Esophagus squamous epithelium (tissue), 5 donors: ENCODE measurements around the gene PHTF2. TPM values are rescaled to one million over a fixed set of nuclear protein-coding genes. Genes with fewer than 3 reads are reported as not detected.

ENCODE experiments used
- DNase-seq: peaks from one replicate; lab custom pipeline; 2025; lab: John Stamatoyannopoulos, UW
- H3K27ac ChIP-seq, 4 donors: fragments of 200-600 bp; sonication (generic); one replicate each; pipeline ENCODE4 v1.5.1; 2016 to 2019; ENCODE audit warnings: mild to moderate bottlenecking in 1 of 4
- H3K27me3 ChIP-seq, 4 donors: fragments of 200-600 bp; sonication (generic); 1 replicate in 3 of 4; 2 replicates in 1 of 4; pipeline versions ENCODE4 v1.5.1 to v1.6.0; 2017 to 2021; ENCODE audit warnings: antibody characterized with exemption in 1 of 4
- H3K36me3 ChIP-seq, 3 donors: fragments of 200-600 bp; sonication (generic); one replicate each; pipeline ENCODE4 v1.5.1; 2016 to 2019
- H3K4me1 ChIP-seq, 3 donors: fragments of 200-600 bp; sonication (generic); one replicate each; pipeline ENCODE4 v1.5.1; 2017 to 2019
- H3K4me3 ChIP-seq, 4 donors: fragments of 200-600 bp; sonication (generic); 1 replicate in 3 of 4; 2 replicates in 1 of 4; pipeline ENCODE4 v1.5.1; 2016 to 2019; ENCODE audit warnings: mild to moderate bottlenecking in 2 of 4, moderate library complexity in 1 of 4
- H3K9me3 ChIP-seq, 3 donors: fragments of 200-600 bp; sonication (generic); one replicate each; pipeline ENCODE4 v1.5.1; 2016 to 2019
- POLR2A ChIP-seq, 4 donors: fragments of 450-650 bp; IDR thresholded peaks; one replicate each; pipeline ENCODE4 v1.6.1; 2017; ENCODE audit warnings: antibody characterized with exemption in 4 of 4, mild to moderate bottlenecking in 4 of 4, moderate library complexity in 3 of 4
- WGBS, 2 donors: methylation state at CpG; one replicate each; pipeline ENCODE4 v1.1.5; 2018; 5-methylcytosine and 5-hydroxymethylcytosine counted together
- intact Hi-C: fragments of 100-400 bp; cut with DNase I; formaldehyde crosslinking; loops from one replicate; pipeline ENCODE4 v1.15.0; 2022
- total RNA-seq, 4 donors: library from RNA; depleted of rRNA; stranded (reverse); fragments of >200 nt; gene quantifications; one replicate each; pipeline ENCODE4 v1.1.0, GENCODE V29; 2016
- TF ChIP-seq, protein P1 (sequence below), 6 experiments: fragments of 450-650 bp in 4 of 6; fragments of 200-600 bp in 2 of 6; sonication (generic) in 2 of 6; IDR thresholded peaks; one replicate each; pipeline ENCODE4 v1.5.1; 2016 to 2019; ENCODE audit warnings: antibody characterized with exemption in 6 of 6, mild to moderate bottlenecking in 4 of 6, moderate library complexity in 4 of 6
- donor health status: DM: yes; HTN: yes; CAD: no.

PHTF2 gene
- 10 to 100 TPM in 3 of 4 donors, 1 to 10 TPM in 1; 6.5 to 15.4 (median 13.5) TPM for total RNA-seq

DNA sequence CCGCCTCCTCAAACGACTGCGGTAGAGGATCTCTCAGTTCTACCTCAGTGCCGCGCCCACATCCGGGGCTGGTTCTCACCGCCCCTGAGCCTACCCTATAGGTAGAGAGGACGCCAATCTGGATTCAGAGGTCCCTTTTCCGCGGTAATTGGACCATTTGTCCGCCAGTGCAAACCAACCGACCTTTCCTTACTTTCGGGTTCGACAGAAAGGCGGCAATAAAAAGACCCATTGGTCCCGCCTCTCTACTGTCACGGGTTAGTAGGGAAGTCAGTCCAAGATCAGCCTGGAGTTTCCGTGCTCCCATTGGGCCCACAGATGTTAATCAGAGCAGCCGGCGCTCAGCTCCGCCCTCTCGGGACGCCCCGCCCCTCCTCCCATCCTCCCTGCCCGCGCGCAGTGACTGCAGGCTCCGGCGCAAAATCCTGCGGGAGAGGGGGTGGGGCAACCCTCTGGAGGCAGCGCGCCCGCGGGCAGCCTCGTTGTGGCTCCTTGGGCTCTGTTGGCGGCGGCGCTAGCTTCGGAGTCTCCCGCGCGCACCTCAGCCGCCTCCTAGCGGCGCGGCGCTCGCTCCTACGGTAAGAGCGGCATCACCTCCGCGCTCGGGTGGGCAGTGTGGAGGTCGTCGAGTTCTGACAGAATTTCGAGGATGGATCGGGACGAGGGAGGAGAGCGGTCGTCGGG is at the start of gene PHTF2, which contains the start of gene TMEM60:
PHTF2 (plus strand) TSS at position 380 of the 684 bp plus-strand sequence.
TMEM60 (minus strand) TSS at position 41 of the 684 bp plus-strand sequence. CDS start 4,061 bp downstream, outside the sequence.
- Histone ChIP-seq H3K4me3 (peak within 1 kb of the TSS; percentile 66 to 96 (median 87)), H3K9me3 (no peaks in the 10 kb centered on the region), H3K27me3 (no peaks in the 10 kb centered on the region), H3K36me3 (peaks cover 0 to 14% (median 0%) of the 10 kb centered on the region in 3 donors), H3K27ac (peak within 1 kb of the TSS; percentile 90 to 96 (median 94)), H3K4me1 (peaks cover 2 to 67% (median 17%) of the 10 kb centered on the region in 3 donors)
- TF ChIP-seq, protein P1, sequence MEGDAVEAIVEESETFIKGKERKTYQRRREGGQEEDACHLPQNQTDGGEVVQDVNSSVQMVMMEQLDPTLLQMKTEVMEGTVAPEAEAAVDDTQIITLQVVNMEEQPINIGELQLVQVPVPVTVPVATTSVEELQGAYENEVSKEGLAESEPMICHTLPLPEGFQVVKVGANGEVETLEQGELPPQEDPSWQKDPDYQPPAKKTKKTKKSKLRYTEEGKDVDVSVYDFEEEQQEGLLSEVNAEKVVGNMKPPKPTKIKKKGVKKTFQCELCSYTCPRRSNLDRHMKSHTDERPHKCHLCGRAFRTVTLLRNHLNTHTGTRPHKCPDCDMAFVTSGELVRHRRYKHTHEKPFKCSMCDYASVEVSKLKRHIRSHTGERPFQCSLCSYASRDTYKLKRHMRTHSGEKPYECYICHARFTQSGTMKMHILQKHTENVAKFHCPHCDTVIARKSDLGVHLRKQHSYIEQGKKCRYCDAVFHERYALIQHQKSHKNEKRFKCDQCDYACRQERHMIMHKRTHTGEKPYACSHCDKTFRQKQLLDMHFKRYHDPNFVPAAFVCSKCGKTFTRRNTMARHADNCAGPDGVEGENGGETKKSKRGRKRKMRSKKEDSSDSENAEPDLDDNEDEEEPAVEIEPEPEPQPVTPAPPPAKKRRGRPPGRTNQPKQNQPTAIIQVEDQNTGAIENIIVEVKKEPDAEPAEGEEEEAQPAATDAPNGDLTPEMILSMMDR (IDR thresholded peaks at IDR 0.05) = peak in 4 of 6 experiments; percentile 41 to 56 (median 48)
- peak in 2 of 4 donors; percentile 73 to 82 for TF ChIP-seq POLR2A (IDR thresholded peaks at IDR 0.05)
- 0% methylated on average over 16 to 17 of the region's 61 CpGs for WGBS, 2 donors
- peak; percentile 98 for DNase-seq
- intact Hi-C loops = no loop called here

DNA sequence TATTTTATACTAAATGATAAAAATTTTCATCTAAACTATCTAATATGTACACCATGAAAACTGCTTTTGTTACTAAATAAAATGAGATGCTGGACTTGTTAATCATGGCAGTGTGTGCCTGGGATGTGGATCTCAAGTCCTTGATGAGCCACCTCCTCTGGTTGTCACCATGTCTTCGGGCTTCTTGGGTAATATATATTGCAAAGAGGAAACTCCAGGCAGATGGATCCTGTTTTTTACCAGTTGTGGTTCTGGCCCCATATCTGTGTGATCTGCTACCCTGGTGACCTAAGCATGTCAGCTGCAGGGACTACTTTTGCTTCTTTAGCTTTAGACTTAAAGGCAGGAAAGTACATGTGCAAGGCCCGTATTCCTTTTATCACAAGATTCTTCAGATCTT is 46.6 kb upstream of the PHTF2 start:
- H3K4me1 ChIP-seq = peaks cover 0 to 22% (median 0%) of the 10 kb centered on the region in 3 donors
- TF ChIP-seq, protein P1 (IDR thresholded peaks at IDR 0.05) = no peak
- TF ChIP-seq POLR2A (IDR thresholded peaks at IDR 0.05) = no peak

DNA sequence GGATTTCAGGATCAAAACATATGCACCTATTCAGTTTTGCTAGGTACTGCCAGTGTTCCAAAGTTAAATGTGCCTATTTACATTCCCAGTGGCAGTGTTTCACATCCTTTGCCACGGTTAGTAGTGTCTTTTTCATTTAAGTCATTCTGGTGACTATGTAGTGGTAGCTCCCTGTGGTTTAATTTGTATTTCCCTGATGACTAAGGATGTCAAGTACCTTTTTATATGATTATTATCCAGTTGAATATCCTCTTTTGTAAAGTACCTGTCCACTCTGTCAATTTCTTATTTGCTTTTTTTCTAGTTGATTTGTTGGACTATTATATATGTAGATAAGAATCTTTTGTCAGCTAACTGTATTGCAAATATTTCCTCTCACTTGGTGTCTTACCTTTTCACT is 45.4 kb upstream of the PHTF2 start:
- intact Hi-C loops = no loop called here
- Histone ChIP-seq H3K36me3 (peaks cover 0 to 46% (median 0%) of the 10 kb centered on the region in 3 donors), H3K27ac (no peak overlapping the region), H3K4me1 (peaks cover 0 to 22% (median 0%) of the 10 kb centered on the region in 3 donors), H3K9me3 (no peaks in the 10 kb centered on the region), H3K27me3 (no peaks in the 10 kb centered on the region), H3K4me3 (no peak overlapping the region)
- DNase-seq = no peak
- TF ChIP-seq, protein P1 (IDR thresholded peaks at IDR 0.05) = no peak
- no peak for TF ChIP-seq POLR2A (IDR thresholded peaks at IDR 0.05)
- WGBS, 2 donors = 62 to 76% methylated on average over 1 of the region's 1 CpG

More for the DNA sequence above, 46.6 kb upstream of the PHTF2 start:
- no peaks in the 10 kb centered on the region for H3K9me3 ChIP-seq
- H3K36me3 ChIP-seq = peaks cover 0 to 46% (median 0%) of the 10 kb centered on the region in 3 donors
- no peak overlapping the region for H3K4me3 ChIP-seq
- no peak for DNase-seq
- intact Hi-C loops = no loop called here
- 44 to 58% methylated on average over 2 of the region's 2 CpGs for WGBS, 2 donors
- no peaks in the 10 kb centered on the region for H3K27me3 ChIP-seq
- H3K27ac ChIP-seq = no peak overlapping the region

DNA sequence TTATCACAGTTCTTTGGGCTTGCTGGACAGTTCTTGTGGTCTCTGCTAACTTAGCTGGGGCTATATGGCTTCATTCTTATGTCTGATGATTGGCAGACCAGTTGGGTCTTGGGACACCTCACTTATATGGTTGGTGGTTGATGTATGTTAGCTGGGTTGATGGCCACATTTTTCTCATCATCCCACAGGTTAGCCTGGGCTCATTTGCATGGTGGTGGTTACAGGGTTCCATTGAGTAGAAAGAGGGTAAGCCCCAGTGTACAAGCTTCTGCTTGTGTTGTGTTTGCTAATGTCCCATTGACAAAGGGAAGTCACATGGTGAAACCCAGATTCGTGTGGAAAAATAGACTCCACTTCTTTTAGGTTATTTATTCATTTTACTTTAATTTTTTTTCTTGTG is 41.0 kb upstream of the PHTF2 start:
- Histone ChIP-seq H3K27ac (no peak overlapping the region), H3K4me3 (no peak overlapping the region), H3K4me1 (peaks cover 0 to 33% (median 4%) of the 10 kb centered on the region in 3 donors), H3K27me3 (no peaks in the 10 kb centered on the region), H3K9me3 (no peaks in the 10 kb centered on the region), H3K36me3 (peaks cover 0 to 12% (median 0%) of the 10 kb centered on the region in 3 donors)
- DNase-seq = no peak
- 4 to 5% methylated on average over 1 of the region's 1 CpG for WGBS, 2 donors
- intact Hi-C loops = loop anchor here (5.0 kb wide), 1 partner anchor 105 kb away; no protein-coding TSS in a partner anchor
- TF ChIP-seq POLR2A (IDR thresholded peaks at IDR 0.05) = no peak
- TF ChIP-seq, protein P1 (IDR thresholded peaks at IDR 0.05) = no peak
